Brain microvascular endothelial cell (primary cell): ENCODE results near the gene JARID2.

Experiments
- DNase-seq: peaks from one replicate; pipeline ENCODE4 v3.0.0-alpha.2; 2020
- H3K27ac ChIP-seq: fragments of 250-450 bp; sonication (Bioruptor Pico); 2 replicates; pipeline ENCODE4 v1.5.1; 2020; ENCODE audit warnings: mild to moderate bottlenecking, moderate library complexity
- H3K27me3 ChIP-seq: fragments of 250-450 bp; sonication (Bioruptor Pico); replicated peaks from 2 replicates; pipeline ENCODE4 v1.5.1; 2020; ENCODE audit warnings: mild to moderate bottlenecking
- H3K36me3 ChIP-seq: fragments of 250-450 bp; sonication (Bioruptor Pico); replicated peaks from 2 replicates; pipeline ENCODE4 v1.5.1; 2020; ENCODE audit warnings: mild to moderate bottlenecking
- H3K4me3 ChIP-seq: 2 replicates; pipeline ENCODE4 v1.5.1; 2011; ENCODE audit warnings: low read depth, mild to moderate bottlenecking, control low read depth, low read length, moderate library complexity
- CTCF ChIP-seq: IDR thresholded peaks from 2 replicates; pipeline ENCODE4 v1.5.1; 2011; ENCODE audit warnings: low read depth, mild to moderate bottlenecking, moderate library complexity, low read length, control low read depth, inconsistent platforms; ENCODE audit errors: missing control alignments
- in situ Hi-C: cut with HindIII; loops from 2 replicates; pipeline ENCODE4 v1.10.0; 2017; ENCODE audit warnings: low sequenced_read_pairs, low pct_ligation_motif_present

JARID2 gene

DNA sequence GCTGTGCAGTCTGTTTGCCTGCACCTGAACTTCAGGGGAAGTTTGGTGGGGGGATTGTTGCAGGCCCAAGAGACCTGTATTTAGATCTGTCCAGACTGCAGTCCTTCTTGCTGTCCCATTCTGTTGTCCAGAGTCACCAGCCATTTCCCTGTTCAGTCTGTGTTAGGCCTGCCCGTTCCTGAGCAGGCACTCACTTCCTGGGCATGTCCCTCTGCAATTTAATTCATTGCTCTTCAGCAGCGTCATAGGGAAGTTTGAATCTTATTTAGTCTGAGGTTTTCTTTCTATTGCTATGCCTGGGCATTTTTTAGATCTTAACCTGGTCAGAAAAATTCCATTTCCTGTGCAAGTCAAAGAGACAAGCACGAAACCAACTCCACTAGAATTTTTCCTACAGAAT is 226.8 kb downstream of the JARID2 start:
- DNase-seq = no peak
- in situ Hi-C loops = no loop called here
- H3K27ac ChIP-seq = no peak overlapping the region
- no peaks in the 10 kb centered on the region for H3K27me3 ChIP-seq
- no peak for TF ChIP-seq CTCF
- no peak overlapping the region for H3K4me3 ChIP-seq
- peaks cover 2% of the 10 kb centered on the region for H3K36me3 ChIP-seq

DNA sequence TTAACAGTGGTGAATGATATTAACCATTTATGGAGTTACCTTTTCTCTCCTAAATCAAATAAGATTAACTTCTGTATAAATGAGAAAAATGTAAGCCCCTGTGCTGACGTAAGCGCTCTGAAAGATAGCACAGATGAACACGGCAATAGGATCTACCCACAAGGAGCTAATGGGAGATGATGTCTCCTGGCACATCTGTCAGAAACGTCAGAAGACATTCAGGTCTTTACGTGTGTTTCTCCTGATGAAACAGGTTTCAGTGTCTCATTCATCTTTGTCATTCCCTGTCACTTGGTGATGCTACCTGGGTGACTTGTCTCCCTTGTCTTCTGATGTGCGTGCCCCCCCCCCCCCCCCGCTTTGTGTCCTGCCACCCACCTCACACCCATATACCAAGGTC is 227.3 kb downstream of the JARID2 start:
- H3K27me3 ChIP-seq = no peaks in the 10 kb centered on the region
- peaks cover 2% of the 10 kb centered on the region for H3K36me3 ChIP-seq
- no peak for DNase-seq
- H3K4me3 ChIP-seq = no peak overlapping the region
- no peak for TF ChIP-seq CTCF
- H3K27ac ChIP-seq = no peak overlapping the region
- in situ Hi-C loops = no loop called here

- Histone ChIP-seq H3K27me3 (no peaks in the 10 kb centered on the region), H3K36me3 (peaks cover 2% of the 10 kb centered on the region), H3K4me3 (no peak overlapping the region), H3K27ac (peak overlapping the region; percentile 55)
- in situ Hi-C loops = no loop called here
- no peak for TF ChIP-seq CTCF
- peak; percentile 56 for DNase-seq
These were observed 227.9 kb downstream of the JARID2 start for GRCh38 chr6:15473741-15474161.

GRCh38 chr6:15474196-15474595 is 228.3 kb downstream of the JARID2 start:
- in situ Hi-C loops = no loop called here

GRCh38 chr6:15475261-15475660 is 229.4 kb downstream of the JARID2 start:
- in situ Hi-C loops = no loop called here
- no peak overlapping the region for H3K27ac ChIP-seq
- TF ChIP-seq CTCF = no peak
- no peaks in the 10 kb centered on the region for H3K27me3 ChIP-seq
- no peak for DNase-seq
- no peak overlapping the region for H3K4me3 ChIP-seq
- H3K36me3 ChIP-seq = no peaks in the 10 kb centered on the region

More at GRCh38 chr6:15474196-15474595, 228.3 kb downstream of the JARID2 start:
- Histone ChIP-seq H3K36me3 (peaks cover 2% of the 10 kb centered on the region), H3K27me3 (no peaks in the 10 kb centered on the region), H3K4me3 (no peak overlapping the region), H3K27ac (peak overlapping the region; percentile 55)
- TF ChIP-seq CTCF = no peak
- no peak for DNase-seq

- Histone ChIP-seq H3K36me3 (no peaks in the 10 kb centered on the region), H3K27ac (no peak overlapping the region), H3K27me3 (no peaks in the 10 kb centered on the region), H3K4me3 (no peak overlapping the region)
- no peak for TF ChIP-seq CTCF
- in situ Hi-C loops = no loop called here
- DNase-seq = no peak
These were observed 230.0 kb downstream of the JARID2 start for GRCh38 chr6:15475872-15476271.
